22Rv1 (cell line): Measurements from ENCODE around the gene ANO2.
"Not testable (repeated sequence)": the region's sequence is repeated elsewhere in the genome, so short reads cannot be mapped to it uniquely, and the experiment has no call there.

Experiments used
- ZFX ChIP-seq: fragments of 450-650 bp; IDR thresholded peaks from 2 replicates; pipeline ENCODE4 v1.6.1; 2017; ENCODE audit warnings: antibody characterized with exemption, borderline replicate concordance
- TF ChIP-seq, protein P1 (sequence below): fragments of 450-650 bp; IDR thresholded peaks from 2 replicates; pipeline ENCODE4 v1.5.1; 2017; ENCODE audit warnings: mild to moderate bottlenecking

DNA sequence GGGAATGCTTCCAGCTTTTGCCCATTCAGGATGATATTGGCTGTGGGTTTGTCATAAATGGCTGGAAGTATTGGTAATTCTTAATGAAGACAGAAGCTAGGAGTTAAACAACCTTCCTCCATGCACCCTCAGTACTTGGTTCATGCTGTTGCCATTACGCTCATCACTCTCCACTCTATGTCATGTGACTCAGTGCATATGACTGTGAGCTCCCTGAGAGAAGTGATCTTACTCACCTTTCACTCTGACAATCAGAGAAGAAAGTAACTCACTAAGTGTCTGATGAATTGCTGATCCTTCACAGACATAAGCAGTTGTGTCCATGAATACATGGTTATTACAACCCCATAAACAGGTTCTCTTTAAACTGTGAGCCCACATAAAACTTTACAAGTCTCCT lies 275.4 kb downstream of the ANO2 start:
- TF ChIP-seq, protein P1, sequence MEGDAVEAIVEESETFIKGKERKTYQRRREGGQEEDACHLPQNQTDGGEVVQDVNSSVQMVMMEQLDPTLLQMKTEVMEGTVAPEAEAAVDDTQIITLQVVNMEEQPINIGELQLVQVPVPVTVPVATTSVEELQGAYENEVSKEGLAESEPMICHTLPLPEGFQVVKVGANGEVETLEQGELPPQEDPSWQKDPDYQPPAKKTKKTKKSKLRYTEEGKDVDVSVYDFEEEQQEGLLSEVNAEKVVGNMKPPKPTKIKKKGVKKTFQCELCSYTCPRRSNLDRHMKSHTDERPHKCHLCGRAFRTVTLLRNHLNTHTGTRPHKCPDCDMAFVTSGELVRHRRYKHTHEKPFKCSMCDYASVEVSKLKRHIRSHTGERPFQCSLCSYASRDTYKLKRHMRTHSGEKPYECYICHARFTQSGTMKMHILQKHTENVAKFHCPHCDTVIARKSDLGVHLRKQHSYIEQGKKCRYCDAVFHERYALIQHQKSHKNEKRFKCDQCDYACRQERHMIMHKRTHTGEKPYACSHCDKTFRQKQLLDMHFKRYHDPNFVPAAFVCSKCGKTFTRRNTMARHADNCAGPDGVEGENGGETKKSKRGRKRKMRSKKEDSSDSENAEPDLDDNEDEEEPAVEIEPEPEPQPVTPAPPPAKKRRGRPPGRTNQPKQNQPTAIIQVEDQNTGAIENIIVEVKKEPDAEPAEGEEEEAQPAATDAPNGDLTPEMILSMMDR, result not testable (repeated sequence)
- TF ChIP-seq ZFX, result not testable (repeated sequence)
